GM19452 (cell line): ENCODE results near the gene RGMB.

Experiments
- ATAC-seq: cut with Tn5 transposase; IDR thresholded peaks from one replicate; pipeline ENCODE4 v1.9.1; 2021; ENCODE audit not compliant: unreplicated experiment

RGMB gene

DNA sequence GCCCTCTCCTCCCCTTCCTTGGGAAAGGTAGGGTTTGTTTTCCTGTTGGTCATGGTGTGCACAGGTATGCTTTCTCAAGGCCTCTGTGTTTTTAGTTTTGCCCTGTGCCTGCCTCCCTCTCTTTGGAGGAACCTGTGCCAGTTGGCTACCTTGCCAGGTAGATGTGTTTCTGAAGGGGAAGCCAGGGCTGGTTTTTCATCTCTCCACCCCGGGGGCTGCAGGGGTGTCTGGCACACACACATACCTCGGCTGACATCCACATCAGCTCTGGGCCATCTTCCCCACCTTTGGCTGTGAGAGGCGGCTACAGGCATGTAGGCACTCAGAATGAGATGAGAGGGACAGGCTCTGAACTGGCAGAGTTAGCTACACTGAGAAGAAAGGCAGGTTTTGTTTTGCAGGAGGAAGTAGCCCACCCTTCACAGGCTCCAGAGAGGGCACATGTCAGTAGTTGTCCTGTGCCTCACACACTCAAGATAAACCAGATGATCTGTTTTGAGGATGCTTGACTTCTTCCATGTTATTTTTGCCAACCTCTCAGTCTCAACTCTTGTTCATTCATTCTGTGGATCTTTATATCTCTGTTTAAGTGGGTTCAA, 9.7 kb downstream of the RGMB start:
- no peak for ATAC-seq

DNA sequence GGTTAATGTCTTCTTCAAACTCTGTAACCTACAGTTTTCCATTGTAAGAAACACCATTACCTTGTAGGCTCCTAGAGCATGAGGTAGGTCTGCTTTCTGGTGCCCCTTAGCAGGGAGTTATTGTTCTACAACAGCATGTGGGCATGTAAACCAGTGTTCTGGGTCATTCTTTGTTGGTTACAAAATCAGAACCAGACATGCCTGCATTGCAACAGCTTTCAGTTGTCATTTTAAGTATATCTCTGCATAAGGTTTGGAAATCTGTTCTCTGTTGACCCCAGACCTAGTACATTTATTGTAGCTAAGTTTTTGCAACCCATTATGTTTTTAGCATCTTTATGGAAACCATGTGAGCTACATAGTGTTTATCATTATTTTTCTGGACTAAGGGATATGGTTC, 10.9 kb downstream of the RGMB start:
- no peak for ATAC-seq

GRCh38 chr5:98785244-98785643, 11.8 kb downstream of the RGMB start:
- ATAC-seq, result no peak

DNA sequence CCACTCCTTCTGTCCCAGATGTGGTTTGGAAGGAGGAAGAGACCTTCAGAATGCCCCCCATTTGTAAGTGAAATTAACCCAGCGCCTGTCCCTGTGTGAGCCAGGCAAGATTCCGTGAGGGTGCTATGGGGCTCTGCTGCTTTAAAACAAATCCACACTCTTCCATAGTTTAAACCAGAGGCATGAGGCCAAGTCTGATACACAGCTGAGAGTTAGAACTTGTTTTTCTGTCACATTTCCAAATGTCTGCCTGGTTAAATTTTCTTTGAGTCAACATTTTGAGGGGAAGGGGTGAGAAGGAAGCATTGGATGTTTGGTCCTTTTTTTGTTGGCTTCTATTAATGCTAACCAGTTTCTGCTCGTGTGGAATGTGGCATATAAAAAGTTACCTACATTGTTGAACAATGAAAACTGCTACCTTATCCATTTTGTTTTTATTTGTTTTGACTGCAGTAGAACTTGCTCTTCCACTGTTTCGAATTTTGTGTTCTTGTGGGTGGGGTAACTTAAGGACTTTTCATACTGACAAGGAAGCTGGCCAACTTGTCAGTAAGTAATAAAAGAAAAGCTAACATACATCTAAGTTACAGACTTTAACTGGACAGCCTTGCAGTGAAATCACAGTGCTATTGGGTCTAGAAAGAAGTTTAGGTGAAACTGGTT, 12.9 kb downstream of the RGMB start:
- ATAC-seq, result no peak

DNA sequence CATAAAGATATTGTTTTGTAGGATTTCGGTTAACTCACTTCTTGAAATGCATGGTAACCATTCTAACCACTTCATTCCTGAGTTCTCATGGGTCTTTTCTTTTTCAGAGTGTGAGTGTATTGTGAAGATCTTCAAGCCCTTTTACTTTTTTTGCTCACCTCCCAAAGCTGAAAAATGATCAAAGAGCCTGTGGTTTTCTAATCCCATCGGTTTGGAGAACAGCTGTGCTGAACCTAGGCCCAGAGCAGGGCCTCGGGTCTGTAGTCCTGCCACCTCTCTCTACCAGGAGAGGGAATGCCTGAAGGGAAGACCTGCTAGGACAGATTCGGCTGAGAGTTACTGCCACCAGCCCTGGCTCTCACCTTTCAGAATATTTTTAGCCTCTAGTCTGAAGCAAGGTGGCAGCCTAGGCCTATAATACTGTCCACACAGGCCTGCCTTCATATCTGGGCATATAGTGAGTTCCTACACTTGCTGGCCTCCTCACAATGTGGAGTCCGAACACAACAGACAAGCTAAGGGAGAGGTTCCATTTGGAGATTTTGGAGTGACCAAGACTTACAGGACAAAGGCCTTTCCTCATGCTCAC, 13.8 kb downstream of the RGMB start:
- ATAC-seq, result no peak

DNA sequence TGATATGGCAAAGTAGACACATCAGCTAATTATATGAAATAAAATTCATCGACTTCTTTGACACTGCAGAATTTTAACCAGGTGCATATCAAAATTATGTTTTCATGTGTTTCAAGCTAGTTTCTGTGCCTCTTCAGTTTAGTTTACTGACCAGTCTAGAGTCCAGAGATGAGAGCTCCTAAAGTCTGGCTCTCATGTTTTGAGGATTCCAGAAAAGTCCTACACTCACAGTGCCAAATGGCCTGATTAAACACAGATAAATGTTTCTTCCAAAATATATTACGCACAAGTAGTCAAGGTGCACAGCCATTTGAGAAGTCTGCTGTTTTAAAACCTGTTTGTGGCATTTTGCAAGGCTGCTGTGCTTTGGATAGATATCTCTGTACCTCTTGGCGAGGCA, 15.6 kb downstream of the RGMB start:
- no peak for ATAC-seq

DNA sequence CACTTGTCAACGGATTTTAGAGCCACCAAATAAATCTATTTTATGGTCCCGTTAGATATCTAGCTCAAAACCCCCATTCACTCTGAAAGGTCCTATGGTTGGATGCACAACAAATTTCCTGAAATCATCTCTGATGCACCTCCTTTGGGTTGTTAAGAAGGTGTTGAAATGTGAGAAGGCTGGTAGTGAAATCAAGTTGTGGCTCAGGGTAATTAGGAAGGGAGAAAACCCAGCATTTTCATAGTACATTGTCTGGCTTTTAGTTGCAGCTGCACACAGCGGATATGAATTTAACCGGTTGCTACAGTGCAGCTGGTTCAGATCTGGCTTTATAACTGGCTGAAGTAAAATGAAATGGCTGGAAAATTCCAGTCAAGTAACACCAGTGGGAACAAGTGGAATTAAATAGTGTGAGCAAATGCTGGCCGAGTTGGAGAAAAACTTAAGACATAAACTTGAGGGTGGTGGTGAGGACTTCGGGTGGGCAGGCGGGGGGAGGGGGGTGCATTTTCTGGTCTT, 17.6 kb downstream of the RGMB start:
- no peak for ATAC-seq

DNA sequence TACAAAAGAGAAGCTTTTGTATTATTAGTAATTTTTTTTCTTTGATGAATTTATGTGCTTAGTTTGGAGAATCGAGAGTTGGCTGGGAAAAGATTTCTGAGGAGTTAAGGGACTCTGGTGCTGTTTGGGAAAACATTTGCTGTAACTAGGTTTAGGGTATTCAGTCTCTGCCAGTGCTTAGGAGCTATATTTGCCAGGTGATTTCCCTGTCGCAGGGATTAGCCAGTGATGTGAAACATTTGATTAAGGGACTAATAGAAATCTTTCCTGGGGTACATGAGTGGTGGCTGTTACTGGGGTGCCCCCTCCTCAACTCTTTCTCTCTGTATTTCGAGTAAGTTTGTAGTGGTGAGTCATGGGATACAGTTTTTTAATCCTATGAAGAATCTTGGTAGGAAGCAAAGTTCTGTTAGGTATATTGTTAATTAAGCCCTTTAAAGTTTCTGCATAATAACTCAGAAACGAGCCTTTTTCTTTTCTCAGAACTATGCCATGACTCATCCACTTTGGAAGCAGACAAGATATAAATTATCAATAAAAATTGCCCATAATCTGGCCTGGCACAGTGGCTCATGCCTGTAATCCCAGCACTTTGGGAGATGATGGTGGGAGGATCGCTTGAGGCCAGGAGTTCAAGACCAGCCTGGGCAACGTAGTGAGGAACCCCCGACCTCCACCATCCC, 18.6 kb downstream of the RGMB start:
- ATAC-seq, result no peak

- ATAC-seq, result no peak
These were observed 19.8 kb downstream of the RGMB start for GRCh38 chr5:98793223-98793622.

DNA sequence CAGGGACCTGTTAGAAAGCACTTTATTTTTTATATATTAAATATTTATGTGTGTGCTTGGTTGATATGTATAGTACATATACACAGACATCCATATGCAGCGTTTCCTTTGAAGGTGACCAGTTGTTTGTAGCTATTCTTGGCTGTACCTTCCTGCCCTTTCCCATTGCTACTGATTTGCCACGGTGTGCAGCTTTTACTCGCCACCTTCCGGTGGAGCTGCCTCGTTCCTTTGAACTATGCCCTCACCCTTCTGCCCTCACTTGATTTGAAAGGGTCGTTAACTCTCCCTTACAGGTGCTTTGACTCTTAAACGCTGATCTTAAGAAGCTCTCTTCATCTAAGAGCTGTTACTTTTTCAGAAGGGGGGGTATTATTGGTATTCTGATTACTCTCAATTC, 20.5 kb downstream of the RGMB start:
- no peak for ATAC-seq

GRCh38 chr5:98794414-98795080, 21.1 kb downstream of the RGMB start:
- no peak for ATAC-seq

DNA sequence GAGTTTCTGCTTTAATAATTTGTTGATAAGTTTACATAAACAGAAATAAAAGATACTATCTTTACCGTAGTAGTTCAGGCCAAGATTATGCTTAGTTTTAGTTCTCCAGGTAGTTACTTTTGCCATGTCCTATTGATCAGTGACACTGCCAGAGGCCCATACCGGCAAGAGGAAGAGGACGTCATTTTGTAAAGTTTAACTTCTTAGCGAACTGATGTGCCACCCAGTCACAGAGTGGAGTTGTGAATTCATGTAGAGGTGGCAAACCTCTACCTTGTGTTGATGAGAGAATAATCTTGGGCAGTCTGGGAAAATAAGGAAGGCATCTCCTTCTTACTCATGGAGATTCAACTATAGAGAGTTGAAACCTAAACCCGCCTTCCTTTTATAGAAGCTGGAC, 21.8 kb downstream of the RGMB start:
- ATAC-seq, result no peak

DNA sequence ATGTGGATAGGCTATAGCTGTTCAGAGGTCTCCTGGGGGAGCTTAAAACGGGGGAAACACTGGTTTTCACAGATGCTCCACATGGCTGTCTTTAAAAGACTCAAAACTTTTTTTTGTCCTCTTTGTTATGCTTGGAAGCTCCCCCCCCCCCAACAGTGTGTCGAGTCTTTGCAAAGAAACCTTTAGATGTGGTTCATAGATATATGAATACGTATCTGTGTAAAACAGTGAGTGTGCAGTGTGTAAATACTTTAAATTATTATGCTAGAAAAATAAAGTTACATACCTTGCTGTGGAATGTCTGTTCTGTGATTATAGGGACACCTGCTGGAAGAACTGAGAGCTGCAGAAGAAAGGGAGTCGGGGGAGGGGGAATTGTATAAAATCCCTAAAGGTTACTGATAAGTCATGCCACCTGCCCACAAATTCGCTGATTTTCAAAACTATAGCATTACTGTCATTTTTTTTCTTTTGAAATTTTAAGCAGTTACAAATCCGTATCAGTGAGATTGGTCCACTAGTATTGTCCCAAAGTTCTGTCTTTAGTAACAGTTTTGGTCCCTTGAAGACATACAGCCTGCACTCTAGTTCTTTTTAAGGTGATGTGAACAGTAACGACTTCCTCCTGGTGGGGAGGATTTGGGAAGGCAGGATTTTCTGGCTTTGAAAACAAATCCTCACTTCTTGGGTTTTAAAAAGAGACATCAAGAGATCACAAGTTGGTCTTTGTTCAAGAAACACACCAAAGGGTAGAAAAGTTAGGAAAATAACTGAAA, 22.9 kb downstream of the RGMB start:
- ATAC-seq, result peak; percentile 74

- no peak for ATAC-seq
These were observed 24.9 kb downstream of the RGMB start for GRCh38 chr5:98798371-98798770.

GRCh38 chr5:98798847-98799246, 25.4 kb downstream of the RGMB start:
- no peak for ATAC-seq

DNA sequence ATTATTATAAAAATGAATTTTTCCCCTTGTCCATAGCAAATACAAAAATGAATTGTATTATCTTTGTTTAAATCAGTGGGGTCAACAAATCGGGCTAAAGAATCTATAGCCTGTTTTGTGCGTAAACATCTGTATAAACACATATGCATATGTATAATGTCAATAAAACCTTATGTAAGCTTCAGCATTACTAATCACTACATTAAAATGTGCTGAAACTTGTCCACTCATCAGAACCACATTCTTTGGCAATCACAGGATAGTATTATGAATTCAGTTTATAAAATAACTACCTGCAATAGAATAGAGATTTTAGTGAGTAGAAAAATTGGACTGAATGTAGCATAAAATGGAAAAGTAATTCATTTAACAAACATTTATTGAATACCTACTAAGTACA, 30.6 kb downstream of the RGMB start:
- ATAC-seq, result no peak

GRCh38 chr5:98805070-98805469, 31.6 kb downstream of the RGMB start:
- ATAC-seq, result no peak

GRCh38 chr5:98807806-98808205, 34.3 kb downstream of the RGMB start:
- no peak for ATAC-seq

- no peak for ATAC-seq
These were observed 36.7 kb downstream of the RGMB start for GRCh38 chr5:98810206-98810605.

DNA sequence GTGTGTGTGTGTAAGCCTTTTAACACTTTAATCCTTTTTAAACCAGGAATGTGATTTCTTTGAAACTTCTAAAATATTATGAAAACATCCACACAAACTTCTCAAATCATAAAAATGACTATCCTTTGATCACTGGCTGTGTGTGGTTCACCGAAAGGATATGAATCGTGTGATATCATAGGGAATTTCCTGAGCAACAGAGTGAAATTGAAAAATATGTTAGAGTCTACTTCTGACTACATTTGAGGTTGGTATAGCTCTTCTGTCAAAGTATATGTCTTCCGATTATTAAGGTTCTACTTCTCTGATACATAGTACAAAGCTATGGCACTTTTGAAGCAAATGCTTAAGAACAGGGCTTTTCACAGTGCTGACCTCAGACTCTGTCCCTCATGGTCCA, 40.3 kb downstream of the RGMB start:
- peak; percentile 64 for ATAC-seq
